M059J (cell line): ENCODE data around the gene C10orf53. TPM values are rescaled to one million over a fixed set of nuclear protein-coding genes. Genes with fewer than 3 reads are reported as not detected.

Experiments used
- DNase-seq: peaks from one replicate; pipeline ENCODE4 v3.0.0-alpha.2; 2012; ENCODE audit warnings: low read depth
- total RNA-seq: library from RNA; depleted of rRNA; stranded (reverse); fragments of >200 nt; shearing (Covaris generic); gene quantifications from 2 replicates; pipeline ENCODE4 v1.2.3, GENCODE V29; 2014; rRNA removed

The C10orf53 gene
- total RNA-seq, 1 experiment from 2014 or later, result not detected

GRCh38 chr10:49737474-49738201, 58.2 kb downstream of the C10orf53 start:
- DNase-seq, result no peak

GRCh38 chr10:49738616-49739360, 59.3 kb downstream of the C10orf53 start:
- DNase-seq, result no peak

DNA sequence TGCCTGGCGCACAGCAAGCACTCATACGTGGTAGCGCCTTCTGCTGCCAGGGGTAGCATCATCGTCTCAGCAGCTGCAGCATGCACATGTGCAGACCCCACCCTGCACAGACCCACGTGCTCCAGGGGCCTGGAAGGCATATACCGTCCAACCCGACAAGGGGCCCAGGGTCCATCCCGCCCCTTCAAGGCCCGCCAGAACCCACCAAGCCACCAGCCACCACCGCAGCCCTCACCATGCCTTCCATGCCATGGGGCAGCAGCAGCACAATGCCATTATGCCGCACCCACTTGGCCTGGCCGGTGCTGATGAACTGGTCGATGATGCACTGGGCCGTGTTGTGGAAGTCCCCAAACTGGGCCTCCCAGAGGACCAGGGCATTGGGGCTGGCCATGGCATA, 60.0 kb downstream of the C10orf53 start:
- no peak for DNase-seq

DNA sequence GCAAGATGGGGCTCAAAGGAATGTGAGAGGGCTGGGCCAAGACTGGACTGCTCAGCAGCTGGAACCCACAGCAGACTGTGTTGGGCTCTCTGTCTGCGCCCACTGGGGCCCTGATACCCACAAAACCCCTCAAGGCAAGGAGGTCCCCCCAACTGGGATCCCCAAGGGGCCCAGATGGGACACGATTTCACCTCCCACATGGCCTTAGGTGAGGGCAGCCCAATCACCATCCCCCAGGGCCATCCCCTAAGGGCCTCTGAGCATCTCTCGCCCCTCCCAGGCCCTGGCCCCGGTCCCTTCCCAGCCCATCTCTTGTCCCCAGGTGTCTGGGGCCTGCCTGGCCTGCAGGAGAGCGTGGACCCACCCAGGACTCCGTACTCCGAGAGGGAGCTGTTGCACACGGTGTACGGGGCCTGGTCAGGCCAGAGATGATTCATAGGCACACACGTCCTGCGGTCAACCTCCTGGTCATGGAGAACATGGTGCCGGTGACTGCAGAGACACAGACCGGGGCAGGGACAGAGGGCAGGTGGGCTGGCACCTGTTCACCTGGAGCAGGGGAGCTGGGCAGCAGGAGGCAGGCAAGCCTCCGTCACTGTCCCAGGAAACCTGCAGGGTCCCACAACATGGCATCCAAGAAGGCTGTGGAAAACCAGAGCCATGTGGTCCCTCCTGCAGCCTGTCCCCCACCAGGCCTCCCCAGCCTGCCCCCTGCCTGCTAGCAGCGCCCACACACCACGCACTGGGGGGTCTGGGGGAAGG, 61.1 kb downstream of the C10orf53 start:
- no peak for DNase-seq

DNA sequence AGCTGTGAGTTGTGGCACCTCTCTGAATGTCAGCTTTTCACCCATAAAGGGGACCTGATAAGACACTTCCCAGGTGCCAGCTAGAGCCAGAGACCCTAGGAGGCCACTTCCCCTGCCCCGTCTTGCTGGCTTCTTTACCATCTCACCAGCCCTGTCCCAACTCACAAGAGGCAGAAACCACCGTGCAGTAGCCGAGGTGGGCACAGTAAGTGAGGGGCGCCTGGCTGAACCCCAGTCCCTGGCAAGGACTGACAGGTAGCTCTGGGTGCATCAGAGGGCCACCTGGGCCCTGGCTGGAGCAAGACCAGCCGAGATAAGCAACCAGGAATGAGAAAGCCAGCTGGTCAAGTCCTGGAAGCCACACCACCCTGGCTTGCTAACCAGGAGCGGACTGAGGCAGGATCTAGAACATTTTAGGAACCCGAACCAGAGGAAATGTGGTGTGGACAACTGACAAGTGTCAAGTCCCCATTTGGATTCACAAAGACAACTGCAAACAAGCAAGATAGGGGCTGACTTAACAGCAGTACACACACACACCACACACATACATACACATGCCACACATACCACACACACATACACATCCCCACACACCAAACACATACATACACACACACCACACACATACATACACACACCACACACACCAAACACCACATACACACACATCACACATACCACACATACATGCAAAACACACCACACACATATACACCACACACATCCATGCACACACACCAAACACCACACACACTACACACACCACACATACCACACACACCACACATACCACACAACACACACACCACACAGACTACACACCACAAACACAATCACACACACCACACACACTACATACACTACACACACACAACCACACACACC, 61.9 kb downstream of the C10orf53 start:
- peak; percentile 25 for DNase-seq

DNA sequence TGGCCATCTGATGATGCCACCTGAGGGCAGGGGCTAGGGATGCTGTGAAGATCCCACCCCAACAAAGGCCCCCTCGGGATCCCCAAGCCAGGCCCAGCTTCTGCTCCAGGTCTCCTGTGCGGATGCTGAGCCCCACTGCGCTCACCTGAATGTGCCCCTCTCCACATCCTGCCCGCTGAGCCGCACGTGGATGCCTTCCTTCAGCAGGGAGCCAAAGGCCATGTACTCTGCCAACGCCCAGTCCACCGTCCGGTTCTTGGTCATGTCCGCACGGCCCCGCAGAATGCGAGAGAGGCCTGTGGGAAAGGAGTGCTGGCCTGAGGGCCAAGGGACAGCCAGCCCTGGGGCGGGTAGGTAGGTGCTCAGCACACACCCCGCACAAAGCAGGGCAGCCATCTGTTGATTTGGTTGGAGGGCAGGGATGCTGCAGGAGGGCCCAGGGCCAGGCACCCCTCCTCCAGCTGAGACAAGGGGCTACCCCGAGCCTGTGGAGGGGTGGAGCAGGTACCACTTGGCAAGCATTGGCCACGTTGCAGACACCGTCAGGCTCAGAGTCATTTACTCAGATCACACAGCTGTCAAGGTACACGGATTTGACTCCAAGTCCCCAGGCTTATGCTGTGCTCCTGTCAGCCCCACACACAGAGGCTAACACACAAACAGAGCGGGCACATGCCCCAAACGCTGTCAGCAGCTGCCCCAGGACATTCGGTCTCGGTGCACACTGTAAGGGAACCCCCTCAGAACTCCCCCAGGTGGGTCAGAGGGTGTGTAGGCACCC, 63.4 kb downstream of the C10orf53 start:
- no peak for DNase-seq

- no peak for DNase-seq
These were observed 64.1 kb downstream of the C10orf53 start for GRCh38 chr10:49743464-49744075.

DNA sequence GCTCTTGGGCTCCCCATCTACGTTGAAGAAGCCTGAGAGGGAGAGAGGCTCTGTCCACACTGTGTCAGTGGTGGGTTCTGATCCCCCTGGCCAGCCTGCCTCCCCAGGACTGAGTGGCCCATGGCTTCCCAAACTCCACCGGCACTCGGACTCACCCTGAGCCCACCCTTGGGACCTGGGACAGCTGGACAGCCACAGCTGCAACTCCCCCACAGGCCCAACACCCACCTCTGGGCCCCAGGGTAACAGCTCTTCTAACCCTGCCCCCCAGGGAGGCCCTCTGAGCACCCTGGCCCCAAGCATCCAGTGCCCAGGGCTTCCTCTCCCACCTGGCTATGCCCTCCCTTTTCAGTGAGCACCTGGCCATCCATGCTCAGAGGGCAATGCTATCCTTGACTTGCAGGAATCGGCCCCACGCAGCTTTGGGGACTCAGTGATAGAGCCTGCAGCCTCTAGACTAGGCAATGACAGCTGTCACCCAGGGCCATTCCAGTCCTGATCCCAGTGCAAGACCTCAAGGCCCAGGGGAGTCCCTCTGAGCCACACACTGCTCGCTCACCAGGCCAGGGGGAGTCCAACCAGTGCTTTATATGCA, 64.7 kb downstream of the C10orf53 start:
- no peak for DNase-seq

DNA sequence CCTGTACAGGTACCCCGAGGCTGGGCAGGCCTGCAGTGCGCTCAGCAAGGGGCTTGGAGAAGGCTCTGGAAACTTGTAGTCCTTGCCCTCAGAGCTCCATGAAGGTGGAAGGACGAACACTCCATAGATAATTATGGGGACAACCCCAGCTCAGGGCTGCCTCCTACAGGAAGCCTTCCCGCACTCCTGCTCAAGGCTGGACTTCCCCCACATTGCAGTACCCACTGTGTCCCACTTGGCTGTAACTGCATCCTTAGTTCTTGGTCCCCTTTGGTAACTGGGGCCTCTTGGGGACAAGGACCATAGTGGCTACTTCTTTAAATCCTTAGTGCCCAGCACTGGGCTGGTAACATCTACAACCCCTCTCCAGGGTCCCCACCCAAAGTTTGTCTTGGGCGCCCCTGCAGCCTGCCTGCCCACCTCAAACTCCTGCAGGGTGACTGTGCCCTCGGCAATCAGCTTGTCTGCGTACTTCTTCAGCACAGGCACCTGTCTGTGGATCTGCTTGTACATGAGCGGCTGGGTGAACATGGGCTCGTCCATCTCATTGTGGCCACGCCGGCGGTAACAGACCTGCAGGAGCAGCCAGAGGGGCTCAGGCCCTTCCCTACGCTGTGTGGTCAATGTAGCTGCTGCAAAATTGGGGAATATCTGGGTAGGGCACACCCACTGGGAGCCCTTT, 65.6 kb downstream of the C10orf53 start:
- no peak for DNase-seq

DNA sequence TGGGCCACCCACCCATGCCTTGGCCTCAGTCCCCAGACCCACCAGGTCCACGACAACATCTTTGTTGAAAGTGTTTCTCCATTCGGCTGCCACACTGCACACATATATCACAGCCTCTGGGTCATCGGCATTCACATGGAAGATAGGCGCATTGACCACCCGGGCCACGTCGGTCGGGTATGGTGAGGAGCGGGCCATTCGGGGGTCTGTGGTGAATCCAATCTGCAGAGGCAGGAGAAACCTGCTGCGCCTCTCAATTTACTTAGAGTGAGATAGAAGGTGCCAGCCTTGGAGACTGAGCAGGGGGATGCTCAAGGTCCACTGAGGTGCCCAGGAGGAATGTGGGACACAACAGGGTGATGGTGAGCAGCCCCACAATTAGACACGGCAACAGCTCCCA, 66.3 kb downstream of the C10orf53 start:
- no peak for DNase-seq

GRCh38 chr10:49746626-49747302, 67.3 kb downstream of the C10orf53 start:
- DNase-seq, result no peak

Other genes starting within 250 kb of the C10orf53 start
- 8.9 and 11.3 TPM in 2 replicates for gene ERCC6, start 140.5 kb upstream of the C10orf53 start, total RNA-seq
- not detected in 2 replicates for gene SLC18A3, start 69.3 kb upstream of the C10orf53 start, total RNA-seq
- not detected in 2 replicates for gene CHAT, start 65.6 kb upstream of the C10orf53 start, total RNA-seq
- gene OGDHL, start 82.7 kb downstream of the C10orf53 start, total RNA-seq, result 2.0 and 3.0 TPM in 2 replicates